ENCODE data around the gene MDFIC2. TPM values are rescaled to one million over a fixed set of nuclear protein-coding genes. Genes with fewer than 3 reads are reported as not detected.
A peak's percentile ranks its signal among the peaks of the same experiment; 100 is the strongest.

The MDFIC2 gene
- polyA plus RNA-seq, 1 donor from 2014 or later = not detected

DNA sequence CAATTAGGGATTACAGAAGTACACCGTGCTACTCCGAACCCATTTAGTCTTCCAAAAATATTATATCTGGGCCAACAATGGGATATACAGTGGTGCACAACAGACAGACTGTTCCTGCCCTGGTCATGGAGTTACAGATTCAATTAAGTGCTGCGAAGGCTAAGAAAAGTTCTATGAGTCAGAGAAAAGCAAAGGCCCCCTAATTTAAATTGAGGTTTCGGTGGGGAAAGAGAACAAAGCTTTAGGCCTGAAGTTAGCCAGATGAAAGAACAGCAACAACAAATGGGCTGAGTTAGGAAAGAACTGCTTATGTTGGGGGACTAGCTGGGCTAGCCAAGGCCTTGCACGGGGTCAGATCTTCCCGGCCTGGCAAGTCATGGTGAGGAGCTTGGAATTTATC, 131.8 kb downstream of the MDFIC2 start:
- Mint-ChIP-seq H3K27me3 (peaks cover 2% of the 10 kb centered on the region), H3K4me3 (peak overlapping the region in 1 of 4 donors; percentile 30), H3K27ac (no peak overlapping the region), H3K36me3 (no peaks in the 10 kb centered on the region), H3K9me3 (no peaks in the 10 kb centered on the region), H3K4me1 (peaks cover 0 to 7% (median 3%) of the 10 kb centered on the region in 3 donors)

- H3K36me3 Mint-ChIP-seq = no peaks in the 10 kb centered on the region
- no peak overlapping the region for H3K4me3 Mint-ChIP-seq
- H3K9me3 Mint-ChIP-seq = no peaks in the 10 kb centered on the region
- H3K27ac Mint-ChIP-seq = no peak overlapping the region
- H3K4me1 Mint-ChIP-seq = peaks cover 0 to 7% (median 3%) of the 10 kb centered on the region in 3 donors
- peaks cover 3% of the 10 kb centered on the region for H3K27me3 Mint-ChIP-seq
Observed at GRCh38 chr3:70179111-70179510, 133.3 kb downstream of the MDFIC2 start.

GRCh38 chr3:70177881-70178645, 134.4 kb downstream of the MDFIC2 start:
- no peaks in the 10 kb centered on the region for H3K9me3 Mint-ChIP-seq
- H3K27ac Mint-ChIP-seq = no peak overlapping the region

GRCh38 chr3:70176224-70176623, 136.2 kb downstream of the MDFIC2 start:
- H3K9me3 Mint-ChIP-seq = no peaks in the 10 kb centered on the region
- peaks cover 3% of the 10 kb centered on the region for H3K27me3 Mint-ChIP-seq
- H3K36me3 Mint-ChIP-seq = no peaks in the 10 kb centered on the region
- H3K4me1 Mint-ChIP-seq = peaks cover 0 to 7% (median 3%) of the 10 kb centered on the region in 3 donors
- no peak overlapping the region for H3K27ac Mint-ChIP-seq
- H3K4me3 Mint-ChIP-seq = no peak overlapping the region

More at GRCh38 chr3:70177881-70178645, 134.4 kb downstream of the MDFIC2 start:
- H3K36me3 Mint-ChIP-seq = no peaks in the 10 kb centered on the region
- H3K4me3 Mint-ChIP-seq = no peak overlapping the region
- peaks cover 3% of the 10 kb centered on the region for H3K27me3 Mint-ChIP-seq
- peaks cover 0 to 7% (median 3%) of the 10 kb centered on the region in 3 donors for H3K4me1 Mint-ChIP-seq

DNA sequence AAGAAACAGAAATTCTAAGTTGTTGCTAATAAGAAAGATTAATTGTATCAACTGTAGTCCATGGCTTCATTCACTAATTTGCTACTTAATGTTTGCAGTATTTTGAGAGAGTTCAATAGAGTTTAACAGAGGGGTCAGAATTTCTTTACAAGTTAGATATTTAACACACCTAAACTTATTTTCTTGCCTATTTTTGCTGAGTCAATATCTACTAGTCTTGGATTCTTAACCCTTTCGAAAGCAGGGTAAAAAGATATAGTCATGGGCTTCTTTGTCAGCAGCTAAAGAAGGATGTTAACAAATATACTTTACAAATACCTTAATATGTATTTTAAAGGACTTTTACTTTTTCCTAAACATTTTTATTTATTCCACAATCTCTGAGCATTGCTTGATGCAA, 155.6 kb downstream of the MDFIC2 start:
- no peaks in the 10 kb centered on the region for H3K4me1 Mint-ChIP-seq
- no peaks in the 10 kb centered on the region for H3K36me3 Mint-ChIP-seq
- H3K27me3 Mint-ChIP-seq = no peaks in the 10 kb centered on the region
- peaks cover 0 to 5% (median 0%) of the 10 kb centered on the region in 3 donors for H3K9me3 Mint-ChIP-seq
- no peak overlapping the region for H3K27ac Mint-ChIP-seq
- H3K4me3 Mint-ChIP-seq = no peak overlapping the region

DNA sequence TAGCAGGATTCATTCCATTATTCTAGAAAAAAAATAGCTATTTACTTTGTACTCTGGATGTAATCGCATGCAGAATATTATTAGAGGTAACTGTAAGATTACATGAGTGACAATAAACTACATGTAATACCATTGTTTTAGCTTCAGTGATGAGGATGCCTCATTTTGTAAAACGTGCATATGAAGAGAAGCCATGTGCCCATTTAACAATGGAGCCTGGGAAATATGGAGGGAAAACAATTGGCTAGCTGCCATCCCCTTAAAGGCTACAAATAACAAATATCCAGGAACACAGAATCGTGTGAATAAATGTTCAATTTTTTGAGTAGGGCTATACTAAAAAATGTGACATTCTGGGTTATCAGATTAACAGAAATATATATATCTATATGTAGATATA, 161.8 kb downstream of the MDFIC2 start:
- Mint-ChIP-seq H3K27me3 (no peaks in the 10 kb centered on the region), H3K9me3 (no peaks in the 10 kb centered on the region), H3K27ac (no peak overlapping the region), H3K4me3 (no peak overlapping the region), H3K36me3 (peaks cover 4% of the 10 kb centered on the region), H3K4me1 (no peaks in the 10 kb centered on the region)

DNA sequence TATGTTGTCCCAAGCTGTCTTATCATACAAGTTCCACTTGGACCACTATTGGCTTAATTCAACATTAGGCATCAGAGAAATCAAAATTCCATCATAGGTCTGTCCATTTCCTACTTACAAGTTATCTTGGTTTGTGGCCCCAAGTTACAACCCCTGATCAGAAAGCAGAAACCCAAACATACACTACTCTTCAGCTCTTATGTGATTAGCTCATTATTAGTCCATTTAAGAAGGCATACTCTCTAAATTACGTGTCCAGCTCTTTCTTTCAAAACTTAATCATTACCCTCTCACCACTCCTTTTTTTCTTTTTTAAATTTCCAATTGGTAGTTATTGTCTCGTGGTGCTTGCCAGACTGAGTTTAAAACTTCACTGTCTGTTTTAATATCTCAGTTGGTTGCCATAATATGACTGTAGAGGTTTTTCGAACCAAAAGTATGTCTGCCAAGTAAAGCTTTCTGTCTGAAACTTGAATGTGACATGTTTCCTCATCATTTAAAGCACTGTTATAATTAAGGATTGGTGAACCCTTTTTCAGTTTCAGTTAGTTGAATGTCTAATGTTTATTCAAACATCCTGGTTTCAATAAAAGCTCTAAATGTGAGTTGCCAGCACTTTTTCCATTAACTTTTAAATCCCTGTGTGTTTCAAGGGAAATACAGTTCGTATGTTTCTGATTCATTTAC, 162.6 kb downstream of the MDFIC2 start:
- Mint-ChIP-seq H3K4me1 (no peaks in the 10 kb centered on the region), H3K27me3 (no peaks in the 10 kb centered on the region), H3K27ac (no peak overlapping the region), H3K4me3 (no peak overlapping the region), H3K36me3 (peaks cover 4% of the 10 kb centered on the region), H3K9me3 (peaks cover 0 to 7% (median 3%) of the 10 kb centered on the region in 3 donors)

Data from IgD-negative memory B cell (primary cell).